Trophoblast cell (in vitro differentiated cells and primary cell): ENCODE measurements around the gene PTGER1.

ENCODE experiments used
- DNase-seq, 2 donors: peaks; one replicate each; pipeline ENCODE4 v3.0.0-alpha.2; 2016
- H2AFZ ChIP-seq: 2 replicates; pipeline ENCODE4 v1.6.1; 2013; ENCODE audit warnings: low read length, moderate library complexity, mild to moderate bottlenecking; ENCODE audit not compliant: insufficient read depth, poor library complexity
- H2AK5ac ChIP-seq: 2 replicates; pipeline ENCODE4 v1.6.1; 2013; ENCODE audit warnings: mild to moderate bottlenecking, low read length
- H2BK120ac ChIP-seq: 2 replicates; pipeline ENCODE4 v1.6.1; 2013; ENCODE audit warnings: low read length, mild to moderate bottlenecking, moderate library complexity; ENCODE audit not compliant: insufficient read depth, poor library complexity
- H2BK12ac ChIP-seq: 2 replicates; pipeline ENCODE4 v1.6.1; 2013; ENCODE audit warnings: mild to moderate bottlenecking, low read length, moderate library complexity
- H2BK5ac ChIP-seq: 2 replicates; pipeline ENCODE4 v1.6.1; 2013; ENCODE audit warnings: low read length, low read depth, moderate library complexity, mild to moderate bottlenecking; ENCODE audit not compliant: poor library complexity
- H3K14ac ChIP-seq: 2 replicates; pipeline ENCODE4 v1.6.1; 2013; ENCODE audit warnings: mild to moderate bottlenecking, low read length
- H3K18ac ChIP-seq: 2 replicates; pipeline ENCODE4 v1.6.1; 2013; ENCODE audit warnings: mild to moderate bottlenecking, low read length
- H3K23ac ChIP-seq: 2 replicates; pipeline ENCODE4 v1.6.1; 2013; ENCODE audit warnings: low read length
- H3K27ac ChIP-seq: 2 replicates; pipeline ENCODE4 v1.5.1; 2013; ENCODE audit warnings: low read depth, mild to moderate bottlenecking, inconsistent platforms, low read length, moderate library complexity
- H3K27me3 ChIP-seq: 2 replicates; pipeline ENCODE4 v1.6.1; 2013; ENCODE audit warnings: inconsistent platforms, mild to moderate bottlenecking, low read length, moderate library complexity; ENCODE audit not compliant: insufficient read depth
- H3K36me3 ChIP-seq, 2 experiments: 1 replicate in 1 of 2; 2 replicates in 1 of 2; pipeline ENCODE4 v1.6.1; 2013; ENCODE audit warnings: low read length in 2 of 2, mild to moderate bottlenecking in 2 of 2, moderate library complexity in 1 of 2; ENCODE audit not compliant: insufficient read depth in 2 of 2, control insufficient read depth in 1 of 2
- H3K4ac ChIP-seq: 2 replicates; pipeline ENCODE4 v1.6.1; 2013; ENCODE audit warnings: low read depth, mild to moderate bottlenecking, low read length, moderate library complexity
- H3K4me1 ChIP-seq, 2 experiments: 1 replicate in 1 of 2; 2 replicates in 1 of 2; pipeline ENCODE4 v1.6.1; 2013; ENCODE audit warnings: low read length in 2 of 2, mild to moderate bottlenecking in 2 of 2, moderate library complexity in 1 of 2; ENCODE audit not compliant: insufficient read depth in 2 of 2, control insufficient read depth in 1 of 2
- H3K4me2 ChIP-seq: 2 replicates; pipeline ENCODE4 v1.6.1; 2013; ENCODE audit warnings: inconsistent platforms, mild to moderate bottlenecking, low read length, moderate library complexity
- H3K4me3 ChIP-seq: 2 replicates; pipeline ENCODE4 v1.5.1; 2013; ENCODE audit warnings: mild to moderate bottlenecking, low read depth, low read length, inconsistent platforms
- H3K79me1 ChIP-seq: one replicate; pipeline ENCODE4 v1.6.1; 2013; ENCODE audit warnings: low read length
- H3K79me2 ChIP-seq: 2 replicates; pipeline ENCODE4 v1.6.1; 2013; ENCODE audit warnings: low read length, mild to moderate bottlenecking; ENCODE audit not compliant: control insufficient read depth, insufficient read depth, poor library complexity
- H3K9ac ChIP-seq: 2 replicates; pipeline ENCODE4 v1.6.1; 2013; ENCODE audit warnings: mild to moderate bottlenecking, low read length
- H3K9me3 ChIP-seq: 2 replicates; pipeline ENCODE4 v1.6.1; 2013; ENCODE audit warnings: low read depth, mild to moderate bottlenecking, control low read depth, inconsistent platforms, low read length; ENCODE audit not compliant: insufficient read depth
- H4K12ac ChIP-seq: 2 replicates; pipeline ENCODE4 v1.6.1; 2013; ENCODE audit warnings: low read depth, mild to moderate bottlenecking, low read length, moderate library complexity
- H4K8ac ChIP-seq: 2 replicates; pipeline ENCODE4 v1.6.1; 2013; ENCODE audit warnings: low read depth, mild to moderate bottlenecking, low read length, moderate library complexity
- H4K91ac ChIP-seq: one replicate; pipeline ENCODE4 v1.6.1; 2013; ENCODE audit warnings: low read depth, mild to moderate bottlenecking, low read length, moderate library complexity
- WGBS: extraction: QIAGEN DNeasy Blood & Tissue Kit; methylation state at CpG from one replicate; pipeline ENCODE4 v1.1.7; 2013; ENCODE audit warnings: missing lambda C conversion rate; ENCODE audit not compliant: insufficient read length, insufficient coverage; ENCODE audit errors: extremely low coverage; 5-methylcytosine and 5-hydroxymethylcytosine counted together

The PTGER1 gene

DNA sequence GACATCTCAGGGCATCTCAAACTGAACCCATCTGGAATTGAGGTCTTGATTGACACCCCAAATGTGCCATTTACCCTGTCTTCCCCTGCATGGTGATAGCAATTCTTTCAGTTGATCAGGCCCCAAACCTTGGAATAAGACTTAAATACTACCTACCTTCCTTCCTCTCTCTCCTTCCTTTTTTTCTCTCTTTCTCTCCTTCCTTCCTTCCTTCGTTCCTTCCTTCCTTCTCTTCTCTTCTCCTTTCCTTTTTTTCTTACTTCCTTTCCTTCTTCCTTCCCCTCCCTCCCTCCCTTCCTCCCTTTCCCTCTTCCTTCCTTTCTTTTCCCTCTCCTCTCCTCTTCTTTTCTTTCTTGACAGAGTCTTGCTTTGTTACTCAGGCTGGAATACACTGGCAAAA is 28.1 kb upstream of the PTGER1 start:
- Histone ChIP-seq H3K18ac (no peak overlapping the region), H3K79me1 (peaks cover 15% of the 10 kb centered on the region), H4K91ac (no peak overlapping the region), H3K9me3 (no peaks in the 10 kb centered on the region), H3K9ac (no peak overlapping the region), H2BK12ac (no peak overlapping the region), H2BK120ac (no peak overlapping the region), H3K27me3 (no peaks in the 10 kb centered on the region), H4K12ac (no peak overlapping the region), H3K27ac (no peak overlapping the region), H2BK5ac (no peak overlapping the region), H3K4me1 (peaks cover 12 to 19% of the 10 kb centered on the region in 2 experiments), H3K4me3 (no peak overlapping the region), H3K4me2 (no peak overlapping the region), H2AFZ (no peak overlapping the region), H3K4ac (no peak overlapping the region), H2AK5ac (no peak overlapping the region), H3K14ac (no peak overlapping the region), H4K8ac (no peak overlapping the region), H3K23ac (no peak overlapping the region), H3K79me2 (no peaks in the 10 kb centered on the region), H3K36me3 (no peaks in the 10 kb centered on the region)
- no CpG with 5 or more reads among the region's 1 CpG for WGBS
- no peak for DNase-seq

DNA sequence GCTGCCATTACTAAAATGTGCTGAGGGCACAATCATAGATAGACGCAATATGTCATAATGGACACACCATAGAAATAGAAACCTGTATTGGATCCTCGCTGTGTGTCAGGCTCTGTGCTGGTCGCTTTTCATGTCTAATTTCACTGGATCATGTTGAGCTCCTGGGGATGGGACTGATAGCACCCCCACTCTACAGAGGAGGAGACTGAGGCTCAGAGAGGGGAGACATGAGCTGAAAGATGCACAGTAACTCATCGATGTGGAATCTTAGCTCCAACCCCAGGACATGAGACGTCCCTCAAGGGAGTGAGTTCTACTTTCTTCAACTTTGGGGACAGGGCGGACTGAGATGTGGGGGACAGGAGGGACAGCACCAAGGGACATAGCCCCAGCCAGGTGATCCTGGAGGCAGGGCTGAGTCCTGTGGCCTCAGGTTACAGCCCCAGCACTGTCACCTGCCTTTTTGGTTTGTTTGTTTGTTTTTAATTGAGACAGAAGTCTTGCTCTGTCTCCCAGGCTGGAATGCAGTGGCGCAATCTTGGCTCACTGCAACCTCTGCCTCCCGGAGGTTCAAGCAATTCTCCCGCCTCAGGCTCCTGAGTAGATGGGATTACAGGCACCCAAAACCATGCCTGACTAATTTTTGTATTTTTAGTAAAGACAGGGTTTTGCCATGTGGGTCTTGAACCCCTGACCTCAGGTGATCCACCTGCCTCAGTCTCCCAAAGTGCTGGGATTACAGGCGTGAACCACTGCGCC is 27.4 kb upstream of the PTGER1 start:
- H3K4me1 ChIP-seq: peaks cover 12 to 19% of the 10 kb centered on the region in 2 experiments
- no peak overlapping the region for H4K91ac ChIP-seq
- peak overlapping the region; percentile 66 for H2BK120ac ChIP-seq
- no peaks in the 10 kb centered on the region for H3K9me3 ChIP-seq
- no peak overlapping the region for H3K27ac ChIP-seq
- peak overlapping the region; percentile 53 for H4K8ac ChIP-seq
- DNase-seq: peak; percentile 92 to 94
- no peaks in the 10 kb centered on the region for H3K79me2 ChIP-seq
- H3K4me2 ChIP-seq: no peak overlapping the region
- H3K18ac ChIP-seq: peak overlapping the region; percentile 29
- H3K36me3 ChIP-seq: no peaks in the 10 kb centered on the region
- H3K23ac ChIP-seq: no peak overlapping the region
- H2AFZ ChIP-seq: no peak overlapping the region
- H2AK5ac ChIP-seq: peak overlapping the region; percentile 26
- no CpG with 5 or more reads among the region's 11 CpGs for WGBS
- peak overlapping the region; percentile 30 for H2BK12ac ChIP-seq
- no peak overlapping the region for H3K4me3 ChIP-seq
- H3K14ac ChIP-seq: peak overlapping the region; percentile 39
- H3K27me3 ChIP-seq: no peaks in the 10 kb centered on the region
- H3K4ac ChIP-seq: no peak overlapping the region
- no peak overlapping the region for H3K9ac ChIP-seq
- peak overlapping the region; percentile 39 for H2BK5ac ChIP-seq
- H3K79me1 ChIP-seq: peaks cover 15% of the 10 kb centered on the region
- no peak overlapping the region for H4K12ac ChIP-seq

DNA sequence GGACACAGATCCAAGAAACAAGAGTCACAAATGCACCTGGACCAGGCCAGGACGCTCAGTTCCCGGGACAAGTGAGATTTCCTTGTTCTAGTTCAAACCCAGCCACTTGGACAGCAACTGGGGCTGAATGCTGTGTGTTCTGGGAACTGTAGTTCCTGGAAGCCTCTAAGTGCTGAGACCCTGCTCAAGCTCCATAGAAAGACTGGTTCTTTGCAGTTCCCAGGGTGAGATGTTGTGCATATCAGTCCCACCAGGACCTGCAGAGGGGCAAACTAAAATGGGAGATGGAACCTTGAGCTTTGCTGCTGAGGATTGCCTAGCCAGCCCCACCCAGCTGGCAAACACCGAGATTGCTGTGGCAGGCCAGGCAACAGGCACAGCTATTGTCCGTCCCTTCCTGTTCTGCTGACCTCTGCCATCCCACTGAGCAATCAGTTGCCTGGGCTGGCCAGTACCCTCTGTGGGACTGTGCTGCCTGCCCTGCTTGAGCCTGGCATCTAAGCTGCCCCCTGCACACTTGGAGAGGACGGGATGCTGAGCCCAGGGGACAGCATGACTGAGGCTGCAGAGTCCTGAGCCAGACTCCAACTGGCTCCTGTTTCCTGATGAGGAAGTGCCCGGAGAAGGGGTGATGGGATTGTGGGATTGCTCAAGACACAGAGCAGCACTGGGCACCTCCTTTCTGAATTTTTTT is 22.2 kb upstream of the PTGER1 start:
- no peak overlapping the region for H2BK12ac ChIP-seq
- H2AFZ ChIP-seq: no peak overlapping the region
- H3K4ac ChIP-seq: no peak overlapping the region
- H3K4me1 ChIP-seq: peaks cover 11 to 13% of the 10 kb centered on the region in 2 experiments
- H4K8ac ChIP-seq: no peak overlapping the region
- H2BK5ac ChIP-seq: no peak overlapping the region
- H2BK120ac ChIP-seq: no peak overlapping the region
- no peak overlapping the region for H4K12ac ChIP-seq
- no peak overlapping the region for H3K14ac ChIP-seq
- H3K9ac ChIP-seq: no peak overlapping the region
- no peak overlapping the region for H3K27ac ChIP-seq
- peaks cover 12% of the 10 kb centered on the region for H3K79me1 ChIP-seq
- H3K9me3 ChIP-seq: no peaks in the 10 kb centered on the region
- DNase-seq: no peak
- no peaks in the 10 kb centered on the region for H3K27me3 ChIP-seq
- H3K4me2 ChIP-seq: no peak overlapping the region
- no peak overlapping the region for H3K23ac ChIP-seq
- H4K91ac ChIP-seq: peak overlapping the region; percentile 8
- peaks cover 7 to 8% of the 10 kb centered on the region in 2 experiments for H3K36me3 ChIP-seq
- peak overlapping the region; percentile 81 for H2AK5ac ChIP-seq
- peak overlapping the region; percentile 5 for H3K4me3 ChIP-seq
- no CpG with 5 or more reads among the region's 6 CpGs for WGBS
- no peak overlapping the region for H3K18ac ChIP-seq
- peaks cover 13% of the 10 kb centered on the region for H3K79me2 ChIP-seq

DNA sequence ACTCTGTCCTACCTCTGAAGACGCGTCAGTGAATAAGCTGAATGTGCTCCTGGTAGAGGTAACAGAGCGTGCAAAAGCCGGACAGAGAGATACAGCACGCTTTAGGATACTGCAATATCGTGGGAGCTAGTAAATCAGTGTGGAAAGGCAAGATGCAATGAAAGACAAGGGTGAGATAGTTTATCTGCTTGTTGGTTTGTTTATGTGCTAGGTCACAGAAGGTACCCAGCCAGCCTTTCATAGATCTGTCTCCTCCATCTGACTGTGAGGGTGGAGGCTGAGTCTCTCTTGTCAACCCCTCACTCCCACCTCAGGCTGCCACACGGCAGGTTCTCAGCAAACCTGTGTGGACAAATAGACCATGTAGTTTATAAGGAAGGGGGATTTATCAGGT is 21.7 kb upstream of the PTGER1 start:
- Histone ChIP-seq H3K4ac (no peak overlapping the region), H4K91ac (peak overlapping the region; percentile 75), H3K9ac (no peak overlapping the region), H3K36me3 (peaks cover 7 to 8% of the 10 kb centered on the region in 2 experiments), H3K4me3 (no peak overlapping the region), H3K4me1 (peaks cover 7 to 10% of the 10 kb centered on the region in 2 experiments), H2BK12ac (peak overlapping the region; percentile 16), H3K14ac (no peak overlapping the region), H3K4me2 (no peak overlapping the region), H2BK5ac (no peak overlapping the region), H4K12ac (no peak overlapping the region), H2AFZ (peak overlapping the region; percentile 27), H3K18ac (no peak overlapping the region), H4K8ac (peak overlapping the region; percentile 81), H3K9me3 (no peaks in the 10 kb centered on the region), H3K79me2 (peaks cover 13% of the 10 kb centered on the region), H3K27me3 (no peaks in the 10 kb centered on the region), H3K79me1 (peaks cover 10% of the 10 kb centered on the region), H3K23ac (no peak overlapping the region), H2AK5ac (no peak overlapping the region), H3K27ac (no peak overlapping the region), H2BK120ac (peak overlapping the region; percentile 20)
- WGBS: no CpG with 5 or more reads among the region's 7 CpGs
- DNase-seq: peak in 1 of 2 donors; percentile 39
